ENCODE results near the gene NR1H4.

DNA sequence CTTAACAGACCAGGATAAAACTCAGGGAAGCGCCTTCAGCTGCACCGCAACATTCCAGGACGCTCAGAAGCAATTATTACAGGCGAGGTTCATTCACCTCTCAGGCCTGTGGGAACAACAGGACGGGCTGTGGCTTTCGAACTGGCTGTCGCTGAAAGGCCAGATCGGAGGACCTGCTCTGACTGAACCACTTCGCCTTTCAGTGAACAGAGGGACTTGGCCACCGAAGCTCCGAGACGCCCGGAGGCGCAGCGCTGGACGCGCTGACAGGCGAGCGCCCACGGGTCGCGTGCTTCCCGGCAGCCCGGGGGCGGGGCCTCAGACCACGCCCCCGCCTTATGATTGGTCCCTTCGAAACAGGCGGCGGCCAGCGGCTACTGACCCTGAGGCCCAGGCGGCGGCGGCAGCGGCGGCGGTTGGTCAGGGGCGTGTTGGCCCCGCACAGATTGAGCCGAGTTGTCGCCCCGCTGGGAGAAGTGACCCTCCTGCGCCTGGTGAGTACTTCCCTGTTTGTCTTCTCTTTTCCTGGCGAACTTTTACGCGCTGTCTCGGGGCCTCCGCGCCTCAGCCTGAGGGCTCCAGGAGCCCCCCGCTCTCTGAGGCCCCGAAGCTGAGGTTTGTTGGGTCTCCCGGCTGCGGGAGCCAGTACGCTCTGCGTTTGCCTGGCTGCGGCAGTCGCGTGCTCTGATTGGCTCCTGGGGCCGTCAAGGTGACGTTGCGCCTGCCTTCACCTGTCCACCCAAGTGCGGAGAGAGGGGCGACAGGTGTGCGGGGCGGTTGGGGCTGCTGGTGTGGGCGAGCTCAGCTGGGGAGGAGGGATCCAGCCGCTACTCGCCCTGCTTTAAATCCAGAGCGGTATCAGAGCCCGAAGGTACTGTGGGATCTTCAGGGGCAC lies 99.9 kb downstream of the NR1H4 start, which contains the start of gene GAS2L3:
- TF ChIP-seq CTCF (IDR thresholded peaks at IDR 0.05) (no peak), EP300 (IDR thresholded peaks at IDR 0.05) (no peak)
